GM12801 (cell line): ENCODE data around the gene ADCY4.

ENCODE experiments used
- TF ChIP-seq, protein P1 (sequence below): IDR thresholded peaks from one replicate; pipeline ENCODE4 v1.5.1; 2011; ENCODE audit warnings: control low read depth; ENCODE audit not compliant: insufficient read length; ENCODE audit errors: extremely low read depth

Gene ADCY4

DNA sequence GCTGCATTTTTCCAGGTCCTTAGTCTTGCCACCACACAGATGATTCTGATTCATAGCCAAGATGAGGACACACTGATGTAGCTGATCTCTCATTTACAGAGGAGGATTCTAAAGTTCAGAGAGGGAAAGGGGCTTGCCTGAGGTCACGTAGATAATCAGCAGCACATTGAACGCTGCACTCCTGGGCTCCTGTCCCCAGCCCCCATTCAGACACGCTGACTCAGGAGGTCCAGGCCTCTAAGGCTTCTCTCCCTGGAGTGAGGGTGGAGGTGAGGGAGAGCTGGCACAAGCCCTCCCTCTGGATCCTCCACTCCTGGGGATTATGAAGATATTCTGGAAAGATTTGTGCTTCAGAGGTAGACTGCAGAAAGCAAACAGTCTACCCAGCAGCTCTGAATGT, 43.5 kb upstream of the ADCY4 start:
- TF ChIP-seq, protein P1, sequence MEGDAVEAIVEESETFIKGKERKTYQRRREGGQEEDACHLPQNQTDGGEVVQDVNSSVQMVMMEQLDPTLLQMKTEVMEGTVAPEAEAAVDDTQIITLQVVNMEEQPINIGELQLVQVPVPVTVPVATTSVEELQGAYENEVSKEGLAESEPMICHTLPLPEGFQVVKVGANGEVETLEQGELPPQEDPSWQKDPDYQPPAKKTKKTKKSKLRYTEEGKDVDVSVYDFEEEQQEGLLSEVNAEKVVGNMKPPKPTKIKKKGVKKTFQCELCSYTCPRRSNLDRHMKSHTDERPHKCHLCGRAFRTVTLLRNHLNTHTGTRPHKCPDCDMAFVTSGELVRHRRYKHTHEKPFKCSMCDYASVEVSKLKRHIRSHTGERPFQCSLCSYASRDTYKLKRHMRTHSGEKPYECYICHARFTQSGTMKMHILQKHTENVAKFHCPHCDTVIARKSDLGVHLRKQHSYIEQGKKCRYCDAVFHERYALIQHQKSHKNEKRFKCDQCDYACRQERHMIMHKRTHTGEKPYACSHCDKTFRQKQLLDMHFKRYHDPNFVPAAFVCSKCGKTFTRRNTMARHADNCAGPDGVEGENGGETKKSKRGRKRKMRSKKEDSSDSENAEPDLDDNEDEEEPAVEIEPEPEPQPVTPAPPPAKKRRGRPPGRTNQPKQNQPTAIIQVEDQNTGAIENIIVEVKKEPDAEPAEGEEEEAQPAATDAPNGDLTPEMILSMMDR: no peak

DNA sequence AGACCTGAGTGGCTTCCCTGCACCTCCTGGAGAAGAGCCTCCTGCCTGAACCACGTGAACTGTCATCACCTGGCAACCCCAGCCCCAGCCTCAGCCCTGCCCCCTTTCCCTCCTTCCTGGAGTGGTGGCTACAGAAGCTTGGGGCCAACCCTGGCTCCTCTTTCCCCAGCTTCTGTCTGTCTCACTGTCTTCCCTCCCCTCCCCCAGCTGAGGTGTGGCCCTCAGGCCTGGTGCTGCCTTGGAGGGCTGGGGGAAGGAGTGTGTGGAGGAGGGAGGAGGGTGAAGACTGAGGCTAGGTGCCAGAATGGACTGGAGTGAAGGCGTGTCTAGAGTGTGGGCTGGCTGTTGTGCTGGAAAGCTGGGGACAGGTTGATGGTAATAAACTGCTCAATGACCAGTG, 42.8 kb upstream of the ADCY4 start:
- TF ChIP-seq, protein P1: no peak

DNA sequence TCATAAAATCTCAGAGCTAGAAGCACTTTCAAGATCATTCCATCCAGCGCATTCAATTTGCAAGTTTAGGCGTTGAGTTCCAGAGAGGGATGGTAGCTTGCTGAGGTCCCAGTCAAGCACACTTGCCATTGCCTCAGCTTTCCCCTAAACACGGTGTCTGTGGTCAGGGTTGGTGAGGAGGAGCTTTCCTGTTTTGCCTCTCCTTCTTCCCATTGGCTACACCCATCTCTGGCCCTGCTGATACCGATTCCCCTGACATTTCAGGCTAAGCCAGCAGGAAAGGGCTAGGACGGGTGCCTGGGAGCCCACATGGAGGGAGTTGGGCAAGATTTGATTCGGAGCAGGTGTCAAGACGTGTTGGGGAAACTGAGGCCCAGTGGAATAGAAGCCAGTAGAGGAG, 42.3 kb upstream of the ADCY4 start:
- TF ChIP-seq, protein P1: no peak

DNA sequence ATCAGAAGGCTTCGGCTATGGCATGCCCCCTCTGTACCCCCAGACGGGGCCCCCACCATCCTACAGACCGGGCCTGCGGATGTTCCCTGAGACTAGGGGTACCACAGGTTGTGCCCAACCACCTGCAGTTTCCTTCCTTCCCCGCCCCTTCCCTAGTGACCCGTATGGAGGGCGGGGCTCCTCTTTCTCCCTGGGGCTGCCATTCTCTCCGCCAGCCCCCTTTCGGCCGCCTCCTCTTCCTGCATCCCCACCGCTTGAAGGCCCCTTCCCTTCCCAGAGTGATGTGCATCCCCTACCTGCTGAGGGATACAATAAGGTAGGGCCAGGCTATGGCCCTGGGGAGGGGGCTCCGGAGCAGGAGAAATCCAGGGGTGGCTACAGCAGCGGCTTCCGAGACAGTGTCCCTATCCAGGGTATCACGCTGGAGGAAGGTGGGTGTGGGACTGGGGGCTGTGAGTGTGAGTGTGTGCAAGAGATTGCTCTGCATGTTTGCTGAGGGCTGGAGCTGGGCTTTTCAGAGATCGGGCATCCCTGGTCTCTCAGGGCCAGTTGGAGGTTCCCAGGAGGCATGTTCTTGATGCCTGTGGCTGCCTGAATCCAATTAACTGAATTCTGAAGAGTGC, 41.7 kb upstream of the ADCY4 start:
- TF ChIP-seq, protein P1: no peak

DNA sequence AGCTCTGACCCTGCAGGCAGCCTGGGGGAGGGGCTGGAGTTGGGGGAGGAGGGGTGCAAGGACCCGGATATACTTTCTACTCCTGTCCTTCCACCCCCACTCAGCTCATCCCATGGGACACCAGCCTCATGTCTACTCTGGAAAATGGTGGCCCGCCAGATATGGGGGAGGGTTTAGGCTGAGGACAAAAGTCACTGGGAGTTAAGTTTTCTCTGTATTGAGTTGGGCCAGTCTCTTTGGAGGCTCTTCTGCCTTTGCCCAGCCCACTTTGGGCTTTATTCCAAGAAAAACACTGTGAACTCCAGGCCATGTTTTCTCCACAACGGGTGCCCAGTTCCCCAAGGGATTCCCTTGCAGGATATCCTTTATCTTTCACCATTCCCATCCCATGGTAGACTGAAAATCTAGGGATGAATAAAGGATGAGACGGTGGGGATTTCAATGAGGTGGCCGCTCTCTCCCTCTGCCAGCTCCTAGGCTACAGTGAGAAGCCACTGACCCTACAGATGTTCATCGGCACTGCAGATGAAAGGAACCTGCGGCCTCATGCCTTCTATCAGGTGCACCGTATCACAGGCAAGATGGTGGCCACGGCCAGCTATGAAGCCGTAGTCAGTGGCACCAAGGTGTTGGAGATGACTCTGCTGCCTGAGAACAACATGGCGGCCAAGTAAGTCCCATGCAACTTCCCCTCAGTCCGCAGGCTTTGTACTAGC, 38.0 kb upstream of the ADCY4 start:
- TF ChIP-seq, protein P1: no peak

DNA sequence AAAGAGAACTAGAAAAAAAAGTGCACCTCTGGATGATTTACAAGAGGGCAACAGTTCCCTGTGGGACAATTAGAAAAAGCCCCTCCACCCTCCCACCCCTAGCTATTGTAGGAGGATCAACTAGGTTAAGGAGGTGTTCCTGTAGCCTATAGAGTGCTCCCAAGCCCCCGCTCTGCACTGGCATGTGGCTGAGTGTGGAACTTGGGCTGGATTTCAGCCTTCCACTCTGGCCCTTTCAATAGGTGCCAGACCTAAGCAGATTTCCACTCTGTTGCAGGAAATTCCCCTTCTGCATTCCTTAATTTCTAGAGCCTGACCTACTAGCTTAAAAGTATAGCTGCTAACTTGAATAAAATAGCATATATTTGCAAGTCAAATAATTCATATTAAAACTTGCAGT, 35.9 kb upstream of the ADCY4 start:
- TF ChIP-seq, protein P1: no peak

DNA sequence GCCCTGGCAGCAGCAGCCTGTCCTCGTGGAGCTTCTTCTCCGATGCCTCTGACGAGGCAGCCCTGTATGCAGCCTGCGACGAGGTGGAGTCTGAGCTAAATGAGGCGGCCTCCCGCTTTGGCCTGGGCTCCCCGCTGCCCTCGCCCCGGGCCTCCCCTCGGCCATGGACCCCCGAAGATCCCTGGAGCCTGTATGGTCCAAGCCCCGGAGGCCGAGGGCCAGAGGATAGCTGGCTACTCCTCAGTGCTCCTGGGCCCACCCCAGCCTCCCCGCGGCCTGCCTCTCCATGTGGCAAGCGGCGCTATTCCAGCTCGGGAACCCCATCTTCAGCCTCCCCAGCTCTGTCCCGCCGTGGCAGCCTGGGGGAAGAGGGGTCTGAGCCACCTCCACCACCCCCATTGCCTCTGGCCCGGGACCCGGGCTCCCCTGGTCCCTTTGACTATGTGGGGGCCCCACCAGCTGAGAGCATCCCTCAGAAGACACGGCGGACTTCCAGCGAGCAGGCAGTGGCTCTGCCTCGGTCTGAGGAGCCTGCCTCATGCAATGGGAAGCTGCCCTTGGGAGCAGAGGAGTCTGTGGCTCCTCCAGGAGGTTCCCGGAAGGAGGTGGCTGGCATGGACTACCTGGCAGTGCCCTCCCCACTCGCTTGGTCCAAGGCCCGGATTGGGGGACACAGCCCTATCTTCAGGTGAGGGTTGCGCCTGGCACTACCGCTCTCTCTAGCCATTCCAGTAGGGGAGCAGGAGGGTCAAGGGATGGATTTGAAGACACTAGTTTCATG, 35.2 kb upstream of the ADCY4 start:
- TF ChIP-seq, protein P1: no peak
